Right lobe of liver (tissue), 6 donors: ENCODE data around the gene TOR1B. TPM values are rescaled to one million over a fixed set of nuclear protein-coding genes. Genes with fewer than 3 reads are reported as not detected.
"Not testable (repeated sequence)": the region's sequence is repeated elsewhere in the genome, so short reads cannot be mapped to it uniquely, and the experiment has no call there.

Experiments
- ATAC-seq, 4 donors: fragments of 200-7000 bp; cut with Tn5 transposase; one replicate each; pipeline ENCODE4 v1.9.1; 2020; ENCODE audit warnings: mild to moderate bottlenecking in 4 of 4, moderate library complexity in 4 of 4
- DNase-seq, 3 donors: peaks; one replicate each; pipeline ENCODE4 v3.0.0-alpha.2; 2020
- H3K27ac ChIP-seq, 3 donors: fragments of 200-600 bp; one replicate each; pipeline ENCODE4 v1.8.0; 2022
- H3K27me3 ChIP-seq, 2 donors: fragments of 200-600 bp; one replicate each; pipeline ENCODE4 v1.8.0; 2022
- H3K36me3 ChIP-seq, 4 donors: fragments of 200-600 bp; sonication (generic) in 1 of 4; one replicate each; pipeline versions ENCODE4 v1.5.1 to v1.8.0; 2017 to 2022; ENCODE audit warnings: control low read depth in 1 of 4
- H3K4me1 ChIP-seq, 4 donors: fragments of 200-600 bp; sonication (generic) in 1 of 4; one replicate each; pipeline versions ENCODE4 v1.5.1 to v1.8.0; 2017 to 2022; ENCODE audit warnings: control low read depth in 1 of 4
- H3K4me3 ChIP-seq, 3 donors: fragments of 200-600 bp; one replicate each; pipeline ENCODE4 v1.8.0; 2022
- H3K9me3 ChIP-seq, 4 donors: fragments of 200-600 bp; sonication (generic) in 1 of 4; one replicate each; pipeline versions ENCODE4 v1.5.1 to v1.8.0; 2017 to 2022; ENCODE audit warnings: control low read depth in 1 of 4
- POLR2A ChIP-seq: fragments of 450-650 bp; IDR thresholded peaks from one replicate; pipeline ENCODE4 v1.6.1; 2017; ENCODE audit warnings: antibody characterized with exemption, mild to moderate bottlenecking
- WGBS: methylation state at CpG from one replicate; pipeline ENCODE4 v1.1.6; 2018; ENCODE audit warnings: low coverage, low lambda C conversion rate; ENCODE audit not compliant: insufficient coverage; ENCODE audit errors: missing lambda C conversion rate; 5-methylcytosine and 5-hydroxymethylcytosine counted together
- intact Hi-C, 2 donors: fragments of 100-400 bp; cut with DNase I; formaldehyde crosslinking; loops; one replicate each; pipeline versions ENCODE4 v1.11.2 to v1.14.1; 2022
- total RNA-seq, 6 experiments: library from RNA; depleted of rRNA in 2 of 6; stranded (reverse); fragments of >200 nt in 2 of 6; fragmentation: NEBNext Ultra II Directional in 3 of 6; extraction: Animal tissue kit (Norgen Biotek cat#: 25700) in 3 of 6; gene quantifications; one replicate each; pipeline versions ENCODE4 v1.1.0 to v1.2.4, GENCODE V29; 2016 to 2023
- TF ChIP-seq, protein P1 (sequence below), 4 donors: fragments of 200-600 bp in 3 of 4; fragments of 450-650 bp in 1 of 4; IDR thresholded peaks; one replicate each; pipeline versions ENCODE4 v1.5.1 to v1.8.0; 2016 to 2022; ENCODE audit warnings: antibody characterized with exemption in 4 of 4, mild to moderate bottlenecking in 2 of 4
- donor health status: DM: no; HTN: yes; CAD: no.
- donor health status: DM: no; HTN: no; CAD: no.
- donor health status: DM: no; HTN: no; CAD: no.
- donor health status: DM: no; HTN: yes; CAD: no.
- donor health status: DM: no; HTN: yes; CAD: no.

The TOR1B gene
- total RNA-seq, 6 experiments from 2014 or later: 16.1 to 30.7 (median 18.9) TPM

DNA sequence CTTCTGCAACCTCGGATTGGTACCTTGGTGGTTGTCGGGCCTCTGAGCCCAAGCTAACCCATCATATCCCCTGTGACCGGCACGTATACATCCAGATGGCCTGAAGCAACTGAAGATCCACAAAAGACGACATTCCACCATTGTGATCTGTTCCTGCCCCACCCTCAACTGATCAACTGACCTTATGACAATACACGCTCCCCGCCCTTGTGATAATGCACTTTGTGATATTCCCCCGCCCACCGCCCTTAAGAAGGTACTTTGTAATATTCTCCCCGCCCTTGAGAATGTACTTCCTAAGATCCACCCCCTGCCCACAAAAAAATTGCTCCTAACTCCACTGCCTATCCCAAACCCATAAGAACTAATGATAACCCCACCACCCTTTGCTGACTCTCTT, 16.5 kb upstream of the TOR1B start:
- no peaks in the 10 kb centered on the region for H3K4me1 ChIP-seq
- DNase-seq (no peak), ATAC-seq (no peak)
- no peaks in the 10 kb centered on the region for H3K27me3 ChIP-seq
- intact Hi-C loops: loop anchor here (5.0 to 10.0 kb wide), 2 partner anchors 49 to 142 kb away; partner anchors contain the start of gene ASB6 (in 2 of the 2)
- H3K36me3 ChIP-seq: no peaks in the 10 kb centered on the region
- no peak overlapping the region for H3K4me3 ChIP-seq
- no peak for TF ChIP-seq POLR2A
- TF ChIP-seq, protein P1, sequence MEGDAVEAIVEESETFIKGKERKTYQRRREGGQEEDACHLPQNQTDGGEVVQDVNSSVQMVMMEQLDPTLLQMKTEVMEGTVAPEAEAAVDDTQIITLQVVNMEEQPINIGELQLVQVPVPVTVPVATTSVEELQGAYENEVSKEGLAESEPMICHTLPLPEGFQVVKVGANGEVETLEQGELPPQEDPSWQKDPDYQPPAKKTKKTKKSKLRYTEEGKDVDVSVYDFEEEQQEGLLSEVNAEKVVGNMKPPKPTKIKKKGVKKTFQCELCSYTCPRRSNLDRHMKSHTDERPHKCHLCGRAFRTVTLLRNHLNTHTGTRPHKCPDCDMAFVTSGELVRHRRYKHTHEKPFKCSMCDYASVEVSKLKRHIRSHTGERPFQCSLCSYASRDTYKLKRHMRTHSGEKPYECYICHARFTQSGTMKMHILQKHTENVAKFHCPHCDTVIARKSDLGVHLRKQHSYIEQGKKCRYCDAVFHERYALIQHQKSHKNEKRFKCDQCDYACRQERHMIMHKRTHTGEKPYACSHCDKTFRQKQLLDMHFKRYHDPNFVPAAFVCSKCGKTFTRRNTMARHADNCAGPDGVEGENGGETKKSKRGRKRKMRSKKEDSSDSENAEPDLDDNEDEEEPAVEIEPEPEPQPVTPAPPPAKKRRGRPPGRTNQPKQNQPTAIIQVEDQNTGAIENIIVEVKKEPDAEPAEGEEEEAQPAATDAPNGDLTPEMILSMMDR (IDR thresholded peaks at IDR 0.05): no peak
- no peaks in the 10 kb centered on the region for H3K9me3 ChIP-seq
- 84% methylated on average over 6 of the region's 10 CpGs for WGBS
- H3K27ac ChIP-seq: no peak overlapping the region

DNA sequence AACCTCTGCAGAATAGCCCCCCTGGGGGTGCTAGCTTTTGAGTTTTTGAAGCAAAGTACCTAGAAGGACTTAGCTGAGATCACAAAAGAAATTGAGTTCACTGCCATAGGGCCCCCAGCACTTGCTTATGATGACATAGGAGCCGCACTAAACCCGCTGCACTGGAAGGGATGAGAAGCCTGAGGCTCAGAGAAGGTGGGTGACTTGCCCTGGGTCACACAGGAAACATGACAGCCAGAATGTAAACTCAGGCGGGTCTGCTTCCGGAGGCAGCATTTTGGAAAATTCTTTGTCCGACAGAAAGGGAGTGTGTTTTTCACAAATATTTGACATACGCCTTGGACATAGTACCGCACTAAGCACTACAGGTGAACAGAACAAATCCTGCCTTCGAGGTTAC, 8.4 kb upstream of the TOR1B start:
- H3K9me3 ChIP-seq: no peaks in the 10 kb centered on the region
- WGBS: 74% methylated on average over 6 of the region's 8 CpGs
- intact Hi-C loops: no loop called here
- ATAC-seq (no peak), DNase-seq (no peak)
- no peaks in the 10 kb centered on the region for H3K4me1 ChIP-seq
- no peaks in the 10 kb centered on the region for H3K36me3 ChIP-seq
- H3K4me3 ChIP-seq: no peak overlapping the region
- no peaks in the 10 kb centered on the region for H3K27me3 ChIP-seq
- TF ChIP-seq, protein P1 (IDR thresholded peaks at IDR 0.05): no peak
- TF ChIP-seq POLR2A: no peak
- H3K27ac ChIP-seq: no peak overlapping the region

DNA sequence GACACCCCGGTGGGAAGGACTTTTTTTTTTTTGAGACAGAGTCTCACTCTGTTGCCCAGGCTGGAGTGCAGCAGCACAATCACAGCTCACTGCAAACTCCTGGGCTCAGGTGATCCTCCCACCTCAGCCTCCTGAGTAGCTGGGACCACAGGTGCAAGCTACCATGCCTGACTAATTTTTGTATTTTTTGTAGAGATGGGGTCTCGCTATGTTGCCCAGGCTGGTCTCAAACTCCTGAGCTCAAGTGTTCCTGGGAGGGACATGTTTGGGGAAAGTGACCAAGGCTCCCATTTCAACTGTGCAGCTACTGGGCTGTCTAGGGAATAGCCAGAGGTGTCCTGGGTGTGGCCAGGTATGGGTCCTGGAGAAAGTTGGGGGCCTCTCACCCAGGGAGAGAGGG, 7.0 kb upstream of the TOR1B start:
- H3K4me1 ChIP-seq, H3K9me3 ChIP-seq, DNase-seq, H3K27ac ChIP-seq, intact Hi-C loops, H3K27me3 ChIP-seq, H3K36me3 ChIP-seq, H3K4me3 ChIP-seq: not testable (repeated sequence)
- WGBS: 75% methylated on average over 2 of the region's 2 CpGs
- peak in 1 of 4 donors; percentile 12 for ATAC-seq

DNA sequence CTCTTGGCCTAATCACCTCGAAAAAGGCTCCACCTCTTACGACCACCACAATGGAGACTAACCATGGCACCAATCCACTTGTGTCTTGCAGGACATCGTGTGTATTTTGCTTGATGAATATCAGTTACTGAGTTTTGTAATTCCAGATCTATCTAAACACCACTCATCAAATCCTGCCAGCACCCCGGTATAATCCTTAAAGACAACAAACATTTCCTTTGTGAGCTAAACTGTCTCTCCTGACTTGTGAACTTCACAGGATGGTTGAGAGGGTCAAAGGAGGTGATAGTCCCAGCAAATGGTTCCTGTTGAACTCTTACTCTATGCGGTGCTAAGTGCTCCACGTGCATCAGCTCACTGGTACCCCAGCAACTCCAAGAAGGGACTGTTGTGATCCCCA, 4.0 kb upstream of the TOR1B start:
- ATAC-seq (no peak), DNase-seq (no peak)
- no peaks in the 10 kb centered on the region for H3K27me3 ChIP-seq
- H3K4me3 ChIP-seq: no peak overlapping the region
- H3K9me3 ChIP-seq: no peaks in the 10 kb centered on the region
- no peaks in the 10 kb centered on the region for H3K36me3 ChIP-seq
- TF ChIP-seq, protein P1 (IDR thresholded peaks at IDR 0.05): no peak
- TF ChIP-seq POLR2A: no peak
- H3K27ac ChIP-seq: no peak overlapping the region
- 40% methylated on average over 4 of the region's 6 CpGs for WGBS
- H3K4me1 ChIP-seq: peaks cover 0 to 4% (median 2%) of the 10 kb centered on the region in 4 donors
- intact Hi-C loops: no loop called here

DNA sequence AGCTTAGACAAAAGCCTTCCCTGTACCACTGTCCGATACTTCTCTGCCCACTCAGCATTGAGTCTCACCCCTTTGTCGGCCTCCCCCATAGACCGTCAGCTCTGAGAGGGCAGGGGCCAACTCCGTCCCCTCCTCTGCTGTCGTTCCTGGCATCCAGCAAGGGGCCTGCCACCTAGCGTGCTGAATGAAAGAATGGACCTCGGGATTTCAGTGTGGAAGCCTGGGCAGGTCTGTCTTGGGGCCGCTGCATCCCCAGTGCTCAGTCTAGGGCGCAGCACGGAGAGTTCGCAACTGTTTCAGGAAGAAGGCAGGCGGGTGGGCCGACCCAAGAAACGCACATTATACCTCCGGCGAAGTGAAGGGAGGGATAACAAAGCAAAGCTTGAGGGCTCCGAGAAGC, 1.5 kb upstream of the TOR1B start:
- ATAC-seq (no peak), DNase-seq (no peak)
- TF ChIP-seq, protein P1 (IDR thresholded peaks at IDR 0.05): no peak
- no peak for TF ChIP-seq POLR2A
- Histone ChIP-seq H3K4me1 (peaks cover 0 to 9% (median 3%) of the 10 kb centered on the region in 4 donors), H3K4me3 (no peak overlapping the region), H3K9me3 (no peaks in the 10 kb centered on the region), H3K27ac (no peak overlapping the region), H3K27me3 (no peaks in the 10 kb centered on the region), H3K36me3 (peaks cover 0 to 4% (median 0%) of the 10 kb centered on the region in 4 donors)
- 85% methylated on average over 17 of the region's 17 CpGs for WGBS
- intact Hi-C loops: no loop called here
